HepG2 (cell line): ENCODE measurements around the gene TUBA4B. TPM values are rescaled to one million over a fixed set of nuclear protein-coding genes. Genes with fewer than 3 reads are reported as not detected.
A peak's percentile ranks its signal among the peaks of the same experiment; 100 is the strongest.

Experiments
- ADNP ChIP-seq: sonication (generic); formaldehyde crosslinking; IDR thresholded peaks from 2 replicates; pipeline ENCODE4 v1.4.0; 2020; ENCODE audit warnings: missing genetic modification reagents
- AHR ChIP-seq: IDR thresholded peaks from 2 replicates; pipeline ENCODE4 v1.6.1; 2018; ENCODE audit warnings: missing genetic modification reagents, missing compliant biosample characterization
- CBX2 ChIP-seq, 2 experiments: fragments of 200-600 bp in 1 of 2; sonication (generic); formaldehyde crosslinking in 1 of 2; IDR thresholded peaks; 2 replicates each; pipeline versions ENCODE4 v1.7.0 to v1.8.1; 2018 to 2022; ENCODE audit warnings: low read depth in 2 of 2, low read length in 1 of 2, mild to moderate bottlenecking in 1 of 2, missing genetic modification reagents in 1 of 2
- EHMT2 ChIP-seq: fragments of 200-600 bp; sonication (generic); IDR thresholded peaks from 2 replicates; pipeline ENCODE4 v1.7.0; 2017; ENCODE audit warnings: antibody characterized with exemption, low read depth, low read length, borderline replicate concordance
- FOXA3 ChIP-seq: IDR thresholded peaks from 2 replicates; pipeline ENCODE4 v1.6.1; 2016; ENCODE audit warnings: missing genetic modification reagents, missing compliant biosample characterization
- FOXP1 ChIP-seq, 2 experiments: fragments of 450-650 bp in 1 of 2; IDR thresholded peaks; 2 replicates each; pipeline ENCODE4 v1.6.1; 2017 to 2018; ENCODE audit warnings: antibody characterized with exemption in 1 of 2
- HOXA5 ChIP-seq: sonication (generic); formaldehyde crosslinking; IDR thresholded peaks from 2 replicates; pipeline ENCODE4 v1.4.0; 2020; ENCODE audit warnings: missing genetic modification reagents
- MED8 ChIP-seq: sonication (generic); formaldehyde crosslinking; IDR thresholded peaks from 2 replicates; pipeline ENCODE4 v1.8.1; 2023; ENCODE audit warnings: mild to moderate bottlenecking, missing genetic modification reagents; ENCODE audit not compliant: insufficient replicate concordance
- PRMT3 ChIP-seq: sonication (generic); formaldehyde crosslinking; IDR thresholded peaks from 2 replicates; pipeline ENCODE4 v1.8.1; 2022; ENCODE audit warnings: low read depth, mild to moderate bottlenecking, moderate library complexity, missing genetic modification reagents, borderline replicate concordance
- U2AF1 ChIP-seq: fragments of 200-400 bp; formaldehyde crosslinking; optimal IDR thresholded peaks from 2 replicates; pipeline ENCODE3; 2017; ENCODE audit warnings: mild to moderate bottlenecking, low read depth, low read length
- ZFP62 ChIP-seq: sonication (generic); formaldehyde crosslinking; IDR thresholded peaks from 2 replicates; pipeline ENCODE4 v1.4.0; 2020; ENCODE audit warnings: missing genetic modification reagents
- ZNF138 ChIP-seq: sonication (generic); formaldehyde crosslinking; IDR thresholded peaks from 2 replicates; pipeline ENCODE4 v1.5.0; 2020; ENCODE audit warnings: mild to moderate bottlenecking, low read depth, missing genetic modification reagents
- ZNF460 ChIP-seq: sonication (generic); formaldehyde crosslinking; IDR thresholded peaks from 2 replicates; pipeline ENCODE4 v1.5.1; 2020; ENCODE audit warnings: missing genetic modification reagents, mild to moderate bottlenecking, borderline replicate concordance
- ZNF530 ChIP-seq: sonication (generic); formaldehyde crosslinking; IDR thresholded peaks from 2 replicates; pipeline ENCODE4 v1.5.0; 2020; ENCODE audit warnings: low read depth, mild to moderate bottlenecking, missing genetic modification reagents
- ZNF570 ChIP-seq: sonication (generic); formaldehyde crosslinking; IDR thresholded peaks from 2 replicates; pipeline ENCODE4 v1.4.0; 2020; ENCODE audit warnings: mild to moderate bottlenecking, missing genetic modification reagents, borderline replicate concordance
- ZNF709 ChIP-seq: sonication (generic); formaldehyde crosslinking; IDR thresholded peaks from 2 replicates; pipeline ENCODE4 v1.5.0; 2020; ENCODE audit warnings: mild to moderate bottlenecking, missing genetic modification reagents
- ZNF777 ChIP-seq: sonication (generic); formaldehyde crosslinking; IDR thresholded peaks from 2 replicates; pipeline ENCODE4 v1.4.0; 2020; ENCODE audit warnings: missing genetic modification reagents
- polyA plus RNA-seq, 8 experiments: library from polyadenylated mRNA; depleted of rRNA in 3 of 8; stranded (reverse) in 7 of 8; unstranded in 1 of 8; fragments of >200 nt; fragmentation: Illumina TruSeq in 4 of 8; extraction: Trizol in 4 of 8; gene quantifications; 2 replicates each; pipeline versions ENCODE4 v1.2.1 to v1.2.3, GENCODE V29; 2011 to 2016; ENCODE audit warnings: low read depth in 4 of 8, missing spikeins in 1 of 8, mixed read lengths in 1 of 8; ENCODE audit not compliant: insufficient read depth in 1 of 8
- total RNA-seq, 5 experiments: library from RNA; depleted of rRNA; stranded (reverse); fragments of >200 nt; fragmentation: Illumina TruSeq; extraction: Trizol; gene quantifications; 2 replicates each; pipeline ENCODE4 v1.2.3, GENCODE V29; 2016; ENCODE audit warnings: low read depth in 1 of 5
- TF ChIP-seq, protein P1 (sequence below): sonication (generic); formaldehyde crosslinking; IDR thresholded peaks from 2 replicates; pipeline ENCODE4 v1.8.1; 2023; ENCODE audit warnings: mild to moderate bottlenecking, missing genetic modification reagents
- TF ChIP-seq, protein P2 (sequence below): sonication (generic); formaldehyde crosslinking; IDR thresholded peaks from 2 replicates; pipeline ENCODE4 v1.4.0; 2020; ENCODE audit warnings: missing genetic modification reagents, borderline replicate concordance
- TF ChIP-seq, protein P3 (sequence below): sonication (generic); formaldehyde crosslinking; IDR thresholded peaks from 2 replicates; pipeline ENCODE4 v1.5.1; 2020; ENCODE audit warnings: mild to moderate bottlenecking, missing genetic modification reagents, moderate library complexity
- TF ChIP-seq, protein P4 (sequence below): sonication (generic); formaldehyde crosslinking; IDR thresholded peaks from 2 replicates; pipeline ENCODE4 v1.5.0; 2020; ENCODE audit warnings: missing genetic modification reagents

Gene TUBA4B
- total and polyA plus RNA-seq, 2 of the 13 experiments (the other 11 are each of a cell fraction or from before 2014, with no cell fraction given), result 0.18 to 0.22 TPM

DNA sequence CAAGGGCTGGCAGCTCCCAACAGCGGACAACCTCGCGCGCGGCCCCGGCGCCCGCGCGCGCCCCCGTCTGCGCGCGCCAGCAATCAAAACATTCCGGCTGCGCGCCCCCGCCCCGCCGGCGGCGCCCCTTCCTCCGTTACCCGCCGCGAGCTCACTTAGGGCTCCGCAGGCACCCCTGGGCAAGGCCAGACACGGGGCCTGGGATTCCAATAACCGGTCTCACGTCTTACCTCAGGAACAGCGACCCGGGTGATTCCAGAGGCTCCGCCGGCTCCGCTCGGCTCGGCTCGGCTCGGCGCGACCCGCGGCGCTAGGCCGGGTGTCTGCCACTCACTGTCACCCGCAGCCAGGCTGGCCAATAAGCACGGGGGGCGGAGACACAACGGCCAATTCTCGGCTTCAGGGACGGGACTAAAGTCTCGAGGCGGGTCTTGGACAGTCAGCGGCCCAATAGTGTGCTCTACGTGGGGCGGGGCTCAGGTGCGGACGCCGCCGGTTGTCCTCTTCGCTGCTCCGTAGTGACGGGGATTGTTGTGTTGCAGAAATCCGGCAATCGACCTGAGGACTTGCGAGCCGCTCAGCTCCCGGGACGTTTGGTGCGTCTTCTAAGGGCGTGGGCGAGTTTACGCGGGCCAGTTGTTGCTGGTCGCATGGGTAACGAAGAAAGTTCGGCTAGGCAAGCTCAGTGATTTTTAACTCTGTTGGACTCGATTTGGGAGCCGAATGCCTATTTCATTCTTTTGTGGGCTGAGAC is 23.6 kb upstream of the TUBA4B start, which contains the start of the genes ANKZF1 and ATG9A (continued):
- TF ChIP-seq ZNF460, result no peak
- no peak for TF ChIP-seq PRMT3 (CRISPR knock-in tag)
- peak; percentile 44; the same call in 1 of the 2 replicates for TF ChIP-seq HOXA5
- TF ChIP-seq AHR (CRISPR knock-in tag), result peak; percentile 76; the same call in 1 of the 2 replicates
- TF ChIP-seq, protein P1, sequence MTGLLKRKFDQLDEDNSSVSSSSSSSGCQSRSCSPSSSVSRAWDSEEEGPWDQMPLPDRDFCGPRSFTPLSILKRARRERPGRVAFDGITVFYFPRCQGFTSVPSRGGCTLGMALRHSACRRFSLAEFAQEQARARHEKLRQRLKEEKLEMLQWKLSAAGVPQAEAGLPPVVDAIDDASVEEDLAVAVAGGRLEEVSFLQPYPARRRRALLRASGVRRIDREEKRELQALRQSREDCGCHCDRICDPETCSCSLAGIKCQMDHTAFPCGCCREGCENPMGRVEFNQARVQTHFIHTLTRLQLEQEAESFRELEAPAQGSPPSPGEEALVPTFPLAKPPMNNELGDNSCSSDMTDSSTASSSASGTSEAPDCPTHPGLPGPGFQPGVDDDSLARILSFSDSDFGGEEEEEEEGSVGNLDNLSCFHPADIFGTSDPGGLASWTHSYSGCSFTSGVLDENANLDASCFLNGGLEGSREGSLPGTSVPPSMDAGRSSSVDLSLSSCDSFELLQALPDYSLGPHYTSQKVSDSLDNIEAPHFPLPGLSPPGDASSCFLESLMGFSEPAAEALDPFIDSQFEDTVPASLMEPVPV (CRISPR knock-in tag), result peak; percentile 81; the same call in 1 of the 2 replicates
- TF ChIP-seq, protein P2, sequence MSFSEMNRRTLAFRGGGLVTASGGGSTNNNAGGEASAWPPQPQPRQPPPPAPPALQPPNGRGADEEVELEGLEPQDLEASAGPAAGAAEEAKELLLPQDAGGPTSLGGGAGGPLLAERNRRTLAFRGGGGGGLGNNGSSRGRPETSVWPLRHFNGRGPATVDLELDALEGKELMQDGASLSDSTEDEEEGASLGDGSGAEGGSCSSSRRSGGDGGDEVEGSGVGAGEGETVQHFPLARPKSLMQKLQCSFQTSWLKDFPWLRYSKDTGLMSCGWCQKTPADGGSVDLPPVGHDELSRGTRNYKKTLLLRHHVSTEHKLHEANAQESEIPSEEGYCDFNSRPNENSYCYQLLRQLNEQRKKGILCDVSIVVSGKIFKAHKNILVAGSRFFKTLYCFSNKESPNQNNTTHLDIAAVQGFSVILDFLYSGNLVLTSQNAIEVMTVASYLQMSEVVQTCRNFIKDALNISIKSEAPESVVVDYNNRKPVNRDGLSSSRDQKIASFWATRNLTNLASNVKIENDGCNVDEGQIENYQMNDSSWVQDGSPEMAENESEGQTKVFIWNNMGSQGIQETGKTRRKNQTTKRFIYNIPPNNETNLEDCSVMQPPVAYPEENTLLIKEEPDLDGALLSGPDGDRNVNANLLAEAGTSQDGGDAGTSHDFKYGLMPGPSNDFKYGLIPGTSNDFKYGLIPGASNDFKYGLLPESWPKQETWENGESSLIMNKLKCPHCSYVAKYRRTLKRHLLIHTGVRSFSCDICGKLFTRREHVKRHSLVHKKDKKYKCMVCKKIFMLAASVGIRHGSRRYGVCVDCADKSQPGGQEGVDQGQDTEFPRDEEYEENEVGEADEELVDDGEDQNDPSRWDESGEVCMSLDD, result no peak; the same call in 1 of the 2 replicates
- peak; percentile 56; the same call in 1 of the 2 replicates for TF ChIP-seq ZNF709 (CRISPR knock-in tag)
- no peak for TF ChIP-seq ZNF138 (CRISPR knock-in tag)
- TF ChIP-seq, protein P3, sequence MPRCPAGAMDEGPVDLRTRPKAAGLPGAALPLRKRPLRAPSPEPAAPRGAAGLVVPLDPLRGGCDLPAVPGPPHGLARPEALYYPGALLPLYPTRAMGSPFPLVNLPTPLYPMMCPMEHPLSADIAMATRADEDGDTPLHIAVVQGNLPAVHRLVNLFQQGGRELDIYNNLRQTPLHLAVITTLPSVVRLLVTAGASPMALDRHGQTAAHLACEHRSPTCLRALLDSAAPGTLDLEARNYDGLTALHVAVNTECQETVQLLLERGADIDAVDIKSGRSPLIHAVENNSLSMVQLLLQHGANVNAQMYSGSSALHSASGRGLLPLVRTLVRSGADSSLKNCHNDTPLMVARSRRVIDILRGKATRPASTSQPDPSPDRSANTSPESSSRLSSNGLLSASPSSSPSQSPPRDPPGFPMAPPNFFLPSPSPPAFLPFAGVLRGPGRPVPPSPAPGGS, result peak; percentile 83
- TF ChIP-seq CBX2 (IDR thresholded peaks at IDR 0.05; ENCODE audit: low read depth, low read length), result no peak
- TF ChIP-seq CBX2 (CRISPR knock-in tag; IDR thresholded peaks at IDR 0.05; ENCODE audit: low read depth), result no peak
- TF ChIP-seq ZNF777 (CRISPR knock-in tag), result no peak; the same call in none of the 2 replicates
- TF ChIP-seq MED8 (CRISPR knock-in tag), result no peak
- TF ChIP-seq FOXP1 (IDR thresholded peaks at IDR 0.05), result peak; percentile 81; the same call in 1 of the 2 replicates
- TF ChIP-seq FOXP1 (CRISPR knock-in tag; IDR thresholded peaks at IDR 0.05), result peak; percentile 75
- TF ChIP-seq FOXA3 (CRISPR knock-in tag), result 0 out of 2 replicates have a peak, but pooled peaks have one; percentile 42
- TF ChIP-seq ZFP62, result no peak
- TF ChIP-seq, protein P4, sequence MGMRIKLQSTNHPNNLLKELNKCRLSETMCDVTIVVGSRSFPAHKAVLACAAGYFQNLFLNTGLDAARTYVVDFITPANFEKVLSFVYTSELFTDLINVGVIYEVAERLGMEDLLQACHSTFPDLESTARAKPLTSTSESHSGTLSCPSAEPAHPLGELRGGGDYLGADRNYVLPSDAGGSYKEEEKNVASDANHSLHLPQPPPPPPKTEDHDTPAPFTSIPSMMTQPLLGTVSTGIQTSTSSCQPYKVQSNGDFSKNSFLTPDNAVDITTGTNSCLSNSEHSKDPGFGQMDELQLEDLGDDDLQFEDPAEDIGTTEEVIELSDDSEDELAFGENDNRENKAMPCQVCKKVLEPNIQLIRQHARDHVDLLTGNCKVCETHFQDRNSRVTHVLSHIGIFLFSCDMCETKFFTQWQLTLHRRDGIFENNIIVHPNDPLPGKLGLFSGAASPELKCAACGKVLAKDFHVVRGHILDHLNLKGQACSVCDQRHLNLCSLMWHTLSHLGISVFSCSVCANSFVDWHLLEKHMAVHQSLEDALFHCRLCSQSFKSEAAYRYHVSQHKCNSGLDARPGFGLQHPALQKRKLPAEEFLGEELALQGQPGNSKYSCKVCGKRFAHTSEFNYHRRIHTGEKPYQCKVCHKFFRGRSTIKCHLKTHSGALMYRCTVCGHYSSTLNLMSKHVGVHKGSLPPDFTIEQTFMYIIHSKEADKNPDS (CRISPR knock-in tag), result no peak
- no peak for TF ChIP-seq ZNF570 (CRISPR knock-in tag)
- TF ChIP-seq U2AF1, result no peak
- TF ChIP-seq ADNP (CRISPR knock-in tag), result no peak
- TF ChIP-seq EHMT2, result no peak
- TF ChIP-seq ZNF530 (CRISPR knock-in tag), result no peak
